ENCODE measurements around the gene OLIG2. TPM values are rescaled to one million over a fixed set of nuclear protein-coding genes. Genes with fewer than 3 reads are reported as not detected.

OLIG2 gene
- total RNA-seq, 1 experiment from 2014 or later = not detected

DNA sequence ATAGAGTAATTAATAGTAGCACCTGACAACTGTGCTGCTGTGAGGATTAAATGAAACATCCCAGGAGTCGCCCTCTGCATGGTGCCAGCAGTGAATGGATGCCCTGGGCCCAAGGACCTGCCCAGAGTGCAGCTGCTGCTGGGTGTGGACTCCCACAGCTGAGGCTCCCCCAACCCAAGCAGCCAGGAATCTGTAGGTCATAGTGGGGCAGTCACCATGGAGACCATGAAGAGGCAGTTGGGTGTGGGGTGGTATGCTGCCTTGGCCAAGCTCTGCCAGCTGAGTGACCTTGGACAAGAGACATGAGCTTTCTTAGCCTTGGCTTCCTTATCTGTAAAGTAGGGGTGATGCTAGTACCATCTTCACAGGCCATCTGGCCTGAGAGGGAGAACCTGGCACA, 9.4 kb downstream of the OLIG2 start:
- Histone ChIP-seq H3K79me2 (ENCODE audit: insufficient read depth, low read length) (no peaks in the 10 kb centered on the region), H2AFZ (ENCODE audit: low read depth, low read length, poor library complexity, severe bottlenecking) (no peak overlapping the region), H3K9me2 (ENCODE audit: insufficient read depth) (no peaks in the 10 kb centered on the region), H3K9me3 (ENCODE audit: control insufficient read depth in 1 of 2, insufficient read depth in 1 of 2, low read depth in 1 of 2, low read length in 2 of 2) (no peaks in the 10 kb centered on the region), H3K4me1 (ENCODE audit: control insufficient read depth in 1 of 2, insufficient read depth in 2 of 2, low read length in 2 of 2) (peaks cover 0 to 6% of the 10 kb centered on the region in 2 experiments; a peak in 1 of 4 replicates), H3K27ac (ENCODE audit: low read depth, low read length) (no peak overlapping the region), H3K4me3 (replicated peaks in 1 of 2; ENCODE audit: low read depth in 1 of 2, low read length in 2 of 2) (no peak overlapping the region), H4K20me1 (ENCODE audit: insufficient read depth) (no peaks in the 10 kb centered on the region), H3K4me2 (ENCODE audit: low read length) (no peak overlapping the region), H3K27me3 (ENCODE audit: insufficient read depth, low read length) (no peaks in the 10 kb centered on the region), H3K9ac (ENCODE audit: low read length) (no peak overlapping the region), H3K36me3 (ENCODE audit: control insufficient read depth in 1 of 2, insufficient read depth in 2 of 2, low read length in 2 of 2) (no peaks in the 10 kb centered on the region)
- TF ChIP-seq RAD21 (IDR thresholded peaks at IDR 0.05; ENCODE audit: low read depth) (no peak), POLR2A (IDR thresholded peaks at IDR 0.05; ENCODE audit: borderline replicate concordance, extremely low read depth, insufficient read depth, insufficient read length) (no peak), FOSL1 (IDR thresholded peaks at IDR 0.05; ENCODE audit: low read depth) (no peak), ZFX (IDR thresholded peaks at IDR 0.05) (no peak), CBX3 (IDR thresholded peaks at IDR 0.05; ENCODE audit: low read depth) (no peak), POLR2AphosphoS5 (IDR thresholded peaks at IDR 0.05; ENCODE audit: low read depth, low read length) (no peak), JUND (IDR thresholded peaks at IDR 0.05) (no peak), CEBPB (IDR thresholded peaks at IDR 0.05; ENCODE audit: low read depth) (no peak), EZH2 (IDR thresholded peaks at IDR 0.05) (no peak), EGR1 (IDR thresholded peaks at IDR 0.05; ENCODE audit: low read depth) (no peak), ELF1 (IDR thresholded peaks at IDR 0.05; ENCODE audit: borderline replicate concordance, low read depth) (no peak), SIN3A (IDR thresholded peaks at IDR 0.05; ENCODE audit: low read depth) (no peak), ZBTB33 (IDR thresholded peaks at IDR 0.05; ENCODE audit: extremely low read depth, insufficient replicate concordance, low read length) (no peak), YY1 (IDR thresholded peaks at IDR 0.05; ENCODE audit: extremely low read depth, insufficient replicate concordance, low read depth, low read length) (no peak), TCF7L2 (IDR thresholded peaks at IDR 0.05; ENCODE audit: borderline replicate concordance, extremely low read depth, insufficient read depth, insufficient read length) (no peak), SP1 (IDR thresholded peaks at IDR 0.05; ENCODE audit: low read depth) (no peak), REST (IDR thresholded peaks at IDR 0.05; ENCODE audit: low read depth) (no peak), ATF3 (IDR thresholded peaks at IDR 0.05) (no peak)
- TF ChIP-seq, protein P1, sequence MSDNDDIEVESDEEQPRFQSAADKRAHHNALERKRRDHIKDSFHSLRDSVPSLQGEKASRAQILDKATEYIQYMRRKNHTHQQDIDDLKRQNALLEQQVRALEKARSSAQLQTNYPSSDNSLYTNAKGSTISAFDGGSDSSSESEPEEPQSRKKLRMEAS (IDR thresholded peaks at IDR 0.05) = no peak
- DNase-seq (ENCODE audit: low read depth, low spot score) (no peak), ATAC-seq (no peak)
- ChIA-PET RAD21 (ENCODE audit: low non-redundant PET in 1 of 2, low total read pairs in 2 of 2, uncharacterized antibody in 2 of 2, unreplicated experiment in 2 of 2) (no interaction called here), CTCF (no interaction called here), POLR2A (no interaction called here)
- intact Hi-C loops (cut with micrococcal nuclease) = no loop called here
- BruUV-seq (replicated peaks) = no TSS peak
